ENCODE data around the gene IRX6. TPM values are rescaled to one million over a fixed set of nuclear protein-coding genes. Genes with fewer than 3 reads are reported as not detected.

The IRX6 gene
- total RNA-seq, 1 experiment from 2014 or later, result not detected

- no peaks in the 10 kb centered on the region for H3K36me3 Mint-ChIP-seq (ENCODE audit: insufficient read depth in 1 of 3, low read depth in 3 of 3)
- Histone ChIP-seq H2AFZ (ENCODE audit: low read length) (no peak overlapping the region), H3K79me1 (ENCODE audit: insufficient read depth, low read depth, low read length, poor library complexity, severe bottlenecking) (no peaks in the 10 kb centered on the region)
These were observed 46.9 kb downstream of the IRX6 start for GRCh38 chr16:55370762-55371482.

More at GRCh38 chr16:55370762-55371482, 46.9 kb downstream of the IRX6 start:
- H3K18ac ChIP-seq (ENCODE audit: insufficient read length, low read depth, low read length), result no peak overlapping the region
- H2BK120ac ChIP-seq (ENCODE audit: low read depth, low read length, poor library complexity, severe bottlenecking), result no peak overlapping the region
- H3K4me2 ChIP-seq (ENCODE audit: insufficient read depth, insufficient read length, low read length), result peak overlapping the region; percentile 4
- H4K91ac ChIP-seq (ENCODE audit: insufficient read length, low read depth, low read length), result no peak overlapping the region
- H3K23me2 ChIP-seq (ENCODE audit: insufficient read length, low read depth, low read length, poor library complexity, severe bottlenecking), result no peaks in the 10 kb centered on the region
- no peak overlapping the region for H2BK5ac ChIP-seq (ENCODE audit: insufficient read length, low read length)
- H3K9ac ChIP-seq (ENCODE audit: extremely low read depth, insufficient read length, low read length), result no peak overlapping the region
- H3K79me2 ChIP-seq (ENCODE audit: insufficient read depth, low read length), result no peaks in the 10 kb centered on the region
- H2BK15ac ChIP-seq (ENCODE audit: low read depth, low read length), result no peak overlapping the region
- no peak overlapping the region for H3K56ac ChIP-seq (ENCODE audit: insufficient read length, low read depth, low read length)
- H3K27me3 ChIP-seq (ENCODE audit: insufficient read depth, low read length), result no peaks in the 10 kb centered on the region; the same call in 1 of the 2 replicates
- no peak overlapping the region for H2BK20ac ChIP-seq (ENCODE audit: low read depth, low read length, poor library complexity, severe bottlenecking)
- no peak overlapping the region for H4K8ac ChIP-seq (replicated peaks; ENCODE audit: insufficient read length, low read depth, low read length)
- H3K23ac ChIP-seq (ENCODE audit: insufficient read length, low read depth, low read length), result no peak overlapping the region
- H3K27ac Mint-ChIP-seq, result no peak overlapping the region
- peaks cover 53% of the 10 kb centered on the region for H3K27me3 Mint-ChIP-seq (ENCODE audit: low read depth)
- H3T11ph ChIP-seq (ENCODE audit: low read length), result no peak overlapping the region
- H3K14ac ChIP-seq (ENCODE audit: insufficient read depth, low read length), result no peak overlapping the region
- peak; percentile 78 for DNase-seq
- peaks cover 15 to 26% of the 10 kb centered on the region in 2 experiments for H3K4me1 Mint-ChIP-seq
- H3K4me3 Mint-ChIP-seq, result peak overlapping the region in 1 of 2 experiments; percentile 61; a peak in 3 of 5 replicates
- H2AK5ac ChIP-seq (ENCODE audit: insufficient read length, low read length), result no peak overlapping the region
- no peaks in the 10 kb centered on the region for H3K4me1 ChIP-seq (ENCODE audit: insufficient read depth, low read length)
- H3K4ac ChIP-seq (ENCODE audit: low read depth, low read length), result no peak overlapping the region
- no peak overlapping the region for H2BK12ac ChIP-seq (ENCODE audit: insufficient read length, low read depth, low read length)
- no peaks in the 10 kb centered on the region for H3K9me3 Mint-ChIP-seq
- H4K5ac ChIP-seq (ENCODE audit: insufficient read length, low read depth, low read length), result no peak overlapping the region
- H4K20me1 ChIP-seq (ENCODE audit: control insufficient read depth, insufficient read depth, insufficient read length), result no peaks in the 10 kb centered on the region
- no CpG with 5 or more reads among the region's 26 CpGs for WGBS (ENCODE audit: extremely low coverage, insufficient read length, low lambda C conversion rate)
- H3K27ac ChIP-seq (ENCODE audit: insufficient read length, low read depth, low read length), result no peak overlapping the region
- H3K9me3 ChIP-seq (ENCODE audit: control insufficient read depth, low read depth, low read length), result no peaks in the 10 kb centered on the region
- peak; percentile 67 for TF ChIP-seq CTCF (conservative IDR thresholded peaks at IDR 0.05)
